ENCODE measurements around the gene UTS2R. TPM values are rescaled to one million over a fixed set of nuclear protein-coding genes. Genes with fewer than 3 reads are reported as not detected.

Gene UTS2R
- total and polyA plus RNA-seq, 2 of the 4 experiments (the other 2 are of a cell fraction): not detected

GRCh38 chr17:82405051-82405450 lies 33.5 kb downstream of the UTS2R start:
- TF ChIP-seq, protein P1, sequence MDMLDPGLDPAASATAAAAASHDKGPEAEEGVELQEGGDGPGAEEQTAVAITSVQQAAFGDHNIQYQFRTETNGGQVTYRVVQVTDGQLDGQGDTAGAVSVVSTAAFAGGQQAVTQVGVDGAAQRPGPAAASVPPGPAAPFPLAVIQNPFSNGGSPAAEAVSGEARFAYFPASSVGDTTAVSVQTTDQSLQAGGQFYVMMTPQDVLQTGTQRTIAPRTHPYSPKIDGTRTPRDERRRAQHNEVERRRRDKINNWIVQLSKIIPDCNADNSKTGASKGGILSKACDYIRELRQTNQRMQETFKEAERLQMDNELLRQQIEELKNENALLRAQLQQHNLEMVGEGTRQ (IDR thresholded peaks at IDR 0.05; ENCODE audit: low read depth, low read length): no peak
- TF ChIP-seq BHLHE40 (IDR thresholded peaks at IDR 0.05; ENCODE audit: low read depth, low read length): no peak
- TF ChIP-seq RCOR1 (IDR thresholded peaks at IDR 0.05; ENCODE audit: insufficient replicate concordance, low read length): no peak
- no peak for TF ChIP-seq MAFK (IDR thresholded peaks at IDR 0.05; ENCODE audit: low read depth, low read length)
- TF ChIP-seq MXI1 (IDR thresholded peaks at IDR 0.05; ENCODE audit: borderline replicate concordance, low read depth, low read length): no peak
- no peak for TF ChIP-seq RFX5 (IDR thresholded peaks at IDR 0.05; ENCODE audit: low read depth, low read length)
- TF ChIP-seq, protein P2, sequence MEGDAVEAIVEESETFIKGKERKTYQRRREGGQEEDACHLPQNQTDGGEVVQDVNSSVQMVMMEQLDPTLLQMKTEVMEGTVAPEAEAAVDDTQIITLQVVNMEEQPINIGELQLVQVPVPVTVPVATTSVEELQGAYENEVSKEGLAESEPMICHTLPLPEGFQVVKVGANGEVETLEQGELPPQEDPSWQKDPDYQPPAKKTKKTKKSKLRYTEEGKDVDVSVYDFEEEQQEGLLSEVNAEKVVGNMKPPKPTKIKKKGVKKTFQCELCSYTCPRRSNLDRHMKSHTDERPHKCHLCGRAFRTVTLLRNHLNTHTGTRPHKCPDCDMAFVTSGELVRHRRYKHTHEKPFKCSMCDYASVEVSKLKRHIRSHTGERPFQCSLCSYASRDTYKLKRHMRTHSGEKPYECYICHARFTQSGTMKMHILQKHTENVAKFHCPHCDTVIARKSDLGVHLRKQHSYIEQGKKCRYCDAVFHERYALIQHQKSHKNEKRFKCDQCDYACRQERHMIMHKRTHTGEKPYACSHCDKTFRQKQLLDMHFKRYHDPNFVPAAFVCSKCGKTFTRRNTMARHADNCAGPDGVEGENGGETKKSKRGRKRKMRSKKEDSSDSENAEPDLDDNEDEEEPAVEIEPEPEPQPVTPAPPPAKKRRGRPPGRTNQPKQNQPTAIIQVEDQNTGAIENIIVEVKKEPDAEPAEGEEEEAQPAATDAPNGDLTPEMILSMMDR (conservative IDR thresholded peaks at IDR 0.05; ENCODE audit: low read depth, low read length): no peak
- no peak for TF ChIP-seq MAZ (IDR thresholded peaks at IDR 0.05; ENCODE audit: borderline replicate concordance, low read depth, low read length)
- no peak for TF ChIP-seq POLR2A (IDR thresholded peaks at IDR 0.05; ENCODE audit: low read depth, low read length)
- no peak for TF ChIP-seq FOS (IDR thresholded peaks at IDR 0.05; ENCODE audit: low read depth, low read length)
- TF ChIP-seq SMC3 (IDR thresholded peaks at IDR 0.05; ENCODE audit: low read depth, low read length): no peak
- TF ChIP-seq RAD21 (IDR thresholded peaks at IDR 0.05; ENCODE audit: low read length): no peak
- no peak for TF ChIP-seq CHD1 (IDR thresholded peaks at IDR 0.05; ENCODE audit: low read depth, low read length)
- TF ChIP-seq NFE2L2 (IDR thresholded peaks at IDR 0.05; ENCODE audit: low read depth, low read length): no peak
- TF ChIP-seq, protein P3, sequence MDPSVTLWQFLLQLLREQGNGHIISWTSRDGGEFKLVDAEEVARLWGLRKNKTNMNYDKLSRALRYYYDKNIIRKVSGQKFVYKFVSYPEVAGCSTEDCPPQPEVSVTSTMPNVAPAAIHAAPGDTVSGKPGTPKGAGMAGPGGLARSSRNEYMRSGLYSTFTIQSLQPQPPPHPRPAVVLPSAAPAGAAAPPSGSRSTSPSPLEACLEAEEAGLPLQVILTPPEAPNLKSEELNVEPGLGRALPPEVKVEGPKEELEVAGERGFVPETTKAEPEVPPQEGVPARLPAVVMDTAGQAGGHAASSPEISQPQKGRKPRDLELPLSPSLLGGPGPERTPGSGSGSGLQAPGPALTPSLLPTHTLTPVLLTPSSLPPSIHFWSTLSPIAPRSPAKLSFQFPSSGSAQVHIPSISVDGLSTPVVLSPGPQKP (IDR thresholded peaks at IDR 0.05; ENCODE audit: borderline replicate concordance, low read depth, low read length): no peak
- no peak for TF ChIP-seq CEBPB (IDR thresholded peaks at IDR 0.05; ENCODE audit: low read depth, low read length)
- Histone ChIP-seq H2BK15ac (ENCODE audit: low read depth, low read length) (no peak overlapping the region), H2BK120ac (ENCODE audit: low read depth, low read length) (no peak overlapping the region), H3K4ac (ENCODE audit: low read depth, low read length) (no peak overlapping the region), H3K36me3 (ENCODE audit: control insufficient read depth, insufficient read depth, low read length) (peaks cover 6% of the 10 kb centered on the region; the same call in 1 of the 2 replicates), H3K14ac (replicated peaks; ENCODE audit: low read depth, low read length) (no peak overlapping the region), H2BK20ac (ENCODE audit: low read depth, low read length) (no peak overlapping the region), H3K23ac (ENCODE audit: low read depth, low read length) (no peak overlapping the region), H4K20me1 (ENCODE audit: insufficient read depth, low read length) (no peaks in the 10 kb centered on the region; the same call in 1 of the 2 replicates), H3K27ac (ENCODE audit: insufficient read depth, low read length) (no peak overlapping the region), H3K4me2 (ENCODE audit: low read depth, low read length) (no peak overlapping the region), H4K5ac (ENCODE audit: low read depth, low read length) (no peak overlapping the region), H4K8ac (ENCODE audit: low read depth in 2 of 2, low read length in 2 of 2) (no peak overlapping the region), H2AFZ (replicated peaks; ENCODE audit: low read length, poor library complexity) (no peak overlapping the region), H3K9me1 (ENCODE audit: insufficient read depth, low read length) (no peaks in the 10 kb centered on the region), H2AK5ac (ENCODE audit: low read depth, low read length) (no peak overlapping the region), H2AK9ac (replicated peaks; ENCODE audit: low read depth, low read length, poor library complexity) (no peak overlapping the region), H3K56ac (ENCODE audit: extremely low read depth, insufficient read depth, low read length) (no peak overlapping the region), H3K4me1 (ENCODE audit: control insufficient read depth, insufficient read depth, low read length) (no peaks in the 10 kb centered on the region), H3K27me3 (ENCODE audit: control insufficient read depth, insufficient read depth, low read length) (no peaks in the 10 kb centered on the region), H3K4me3 (ENCODE audit: insufficient read depth, low read depth, low read length) (no peak overlapping the region), H3K18ac (ENCODE audit: low read depth, low read length) (no peak overlapping the region), H3K79me1 (ENCODE audit: low read depth in 1 of 2, low read length in 2 of 2) (no peaks in the 10 kb centered on the region; a peak in 1 of 4 replicates), H4K91ac (ENCODE audit: insufficient read depth, low read depth, low read length) (no peak overlapping the region), H3K9me3 (ENCODE audit: control insufficient read depth, insufficient read depth, low read length) (no peaks in the 10 kb centered on the region), H2BK5ac (ENCODE audit: low read depth, low read length, poor library complexity, severe bottlenecking) (no peak overlapping the region), H3K9ac (ENCODE audit: low read depth, low read length) (no peak overlapping the region)
- in situ Hi-C loops (cut with MboI; ENCODE audit: low sequenced_read_pairs): loop anchor here (5.0 kb wide), 1 partner anchor 53 kb away; no protein-coding TSS in a partner anchor
- DNase-seq (no peak), ATAC-seq (ENCODE audit: low read depth) (no peak)
- dilution Hi-C loops (cut with HindIII; ENCODE audit: low sequenced_read_pairs, unreplicated experiment): no loop called here
- CTCF ChIA-PET: no interaction called here
- POLR2A ChIA-PET (ENCODE audit: unreplicated experiment): no interaction called here
- intact Hi-C loops (cut with micrococcal nuclease): no loop called here
- BruUV-seq (replicated peaks): no TSS peak
- WGBS, 2 experiments (ENCODE audit: extremely low coverage in 2 of 2, insufficient read length in 1 of 2): 93% methylated on average over 5 of the region's 14 CpGs; no CpG with 5 or more reads in 1 of the 2 experiments

All from IMR-90 (cell line).